ENCODE data around the gene KCNQ1OT1. TPM values are rescaled to one million over a fixed set of nuclear protein-coding genes. Genes with fewer than 3 reads are reported as not detected.

Gene KCNQ1OT1
- total RNA-seq, 2 donors from 2014 or later = 0.24 to 0.64 TPM

- Mint-ChIP-seq H3K9me3 (no peaks in the 10 kb centered on the region), H3K36me3 (ENCODE audit: low read depth) (peaks cover 8% of the 10 kb centered on the region), H3K4me3 (no peak overlapping the region), H3K4me1 (peaks cover 4% of the 10 kb centered on the region), H3K27me3 (no peaks in the 10 kb centered on the region), H3K27ac (no peak overlapping the region)
- no peak for ATAC-seq (replicated peaks)
Measured at GRCh38 chr11:2656859-2657258, 42.9 kb downstream of the KCNQ1OT1 start.

GRCh38 chr11:2655834-2656622 lies 43.8 kb downstream of the KCNQ1OT1 start:
- H3K9me3 Mint-ChIP-seq = peaks cover 1% of the 10 kb centered on the region
- no peak overlapping the region for H3K4me3 Mint-ChIP-seq
- peak overlapping the region; percentile 58 for H3K27ac Mint-ChIP-seq
- peaks cover 4% of the 10 kb centered on the region for H3K4me1 Mint-ChIP-seq
- no peak for ATAC-seq (replicated peaks)
- H3K27me3 Mint-ChIP-seq = no peaks in the 10 kb centered on the region
- H3K36me3 Mint-ChIP-seq (ENCODE audit: low read depth) = peaks cover 8% of the 10 kb centered on the region

- H3K27me3 Mint-ChIP-seq = no peaks in the 10 kb centered on the region
- H3K4me3 Mint-ChIP-seq = no peak overlapping the region
- H3K27ac Mint-ChIP-seq = no peak overlapping the region
- peaks cover 4% of the 10 kb centered on the region for H3K4me1 Mint-ChIP-seq
- H3K36me3 Mint-ChIP-seq (ENCODE audit: low read depth) = peaks cover 8% of the 10 kb centered on the region
- peaks cover 7% of the 10 kb centered on the region for H3K9me3 Mint-ChIP-seq
- no peak for ATAC-seq (replicated peaks)
Measured at GRCh38 chr11:2655016-2655719, 44.6 kb downstream of the KCNQ1OT1 start.

- Mint-ChIP-seq H3K4me3 (no peak overlapping the region), H3K36me3 (ENCODE audit: low read depth) (peaks cover 7% of the 10 kb centered on the region), H3K9me3 (peaks cover 18% of the 10 kb centered on the region), H3K27me3 (no peaks in the 10 kb centered on the region), H3K27ac (no peak overlapping the region), H3K4me1 (peaks cover 4% of the 10 kb centered on the region)
- ATAC-seq (replicated peaks) = no peak
Measured at GRCh38 chr11:2653930-2654739, 45.7 kb downstream of the KCNQ1OT1 start.

GRCh38 chr11:2653198-2653551 lies 46.6 kb downstream of the KCNQ1OT1 start:
- no peak for ATAC-seq (replicated peaks)
- H3K9me3 Mint-ChIP-seq = peaks cover 19% of the 10 kb centered on the region

GRCh38 chr11:2652333-2653197 lies 47.2 kb downstream of the KCNQ1OT1 start:
- no peak for ATAC-seq (replicated peaks)

More at GRCh38 chr11:2653198-2653551, 46.6 kb downstream of the KCNQ1OT1 start:
- no peak overlapping the region for H3K27ac Mint-ChIP-seq
- H3K36me3 Mint-ChIP-seq (ENCODE audit: low read depth) = no peaks in the 10 kb centered on the region
- no peaks in the 10 kb centered on the region for H3K27me3 Mint-ChIP-seq
- peaks cover 4% of the 10 kb centered on the region for H3K4me1 Mint-ChIP-seq
- no peak overlapping the region for H3K4me3 Mint-ChIP-seq

GRCh38 chr11:2651826-2652271 lies 47.9 kb downstream of the KCNQ1OT1 start:
- peaks cover 28% of the 10 kb centered on the region for H3K9me3 Mint-ChIP-seq
- H3K27ac Mint-ChIP-seq = no peak overlapping the region
- no peaks in the 10 kb centered on the region for H3K27me3 Mint-ChIP-seq
- peaks cover 5% of the 10 kb centered on the region for H3K36me3 Mint-ChIP-seq (ENCODE audit: low read depth)
- no peak overlapping the region for H3K4me3 Mint-ChIP-seq
- no peak for ATAC-seq (replicated peaks)
- peaks cover 4% of the 10 kb centered on the region for H3K4me1 Mint-ChIP-seq

More at GRCh38 chr11:2652333-2653197, 47.2 kb downstream of the KCNQ1OT1 start:
- Mint-ChIP-seq H3K4me1 (peaks cover 4% of the 10 kb centered on the region), H3K27me3 (no peaks in the 10 kb centered on the region), H3K36me3 (ENCODE audit: low read depth) (no peaks in the 10 kb centered on the region), H3K4me3 (no peak overlapping the region), H3K27ac (no peak overlapping the region), H3K9me3 (peaks cover 21% of the 10 kb centered on the region)

- Mint-ChIP-seq H3K9me3 (peaks cover 28% of the 10 kb centered on the region), H3K4me3 (no peak overlapping the region), H3K27me3 (no peaks in the 10 kb centered on the region), H3K4me1 (peaks cover 3% of the 10 kb centered on the region), H3K36me3 (ENCODE audit: low read depth) (peaks cover 5% of the 10 kb centered on the region), H3K27ac (no peak overlapping the region)
- ATAC-seq (replicated peaks) = no peak
Measured at GRCh38 chr11:2651054-2651617, 48.7 kb downstream of the KCNQ1OT1 start.

GRCh38 chr11:2650343-2650867 lies 49.4 kb downstream of the KCNQ1OT1 start:
- H3K27me3 Mint-ChIP-seq = no peaks in the 10 kb centered on the region
- no peak overlapping the region for H3K4me3 Mint-ChIP-seq
- H3K9me3 Mint-ChIP-seq = peaks cover 28% of the 10 kb centered on the region
- peaks cover 5% of the 10 kb centered on the region for H3K36me3 Mint-ChIP-seq (ENCODE audit: low read depth)
- ATAC-seq (replicated peaks) = no peak
- no peak overlapping the region for H3K27ac Mint-ChIP-seq
- no peaks in the 10 kb centered on the region for H3K4me1 Mint-ChIP-seq

- Mint-ChIP-seq H3K27ac (no peak overlapping the region), H3K36me3 (ENCODE audit: low read depth) (peaks cover 5% of the 10 kb centered on the region), H3K9me3 (peaks cover 28% of the 10 kb centered on the region), H3K27me3 (no peaks in the 10 kb centered on the region), H3K4me1 (no peaks in the 10 kb centered on the region), H3K4me3 (no peak overlapping the region)
- ATAC-seq (replicated peaks) = no peak
Measured at GRCh38 chr11:2649848-2650247, 49.9 kb downstream of the KCNQ1OT1 start.

GRCh38 chr11:2649400-2649799 lies 50.4 kb downstream of the KCNQ1OT1 start:
- no peaks in the 10 kb centered on the region for H3K4me1 Mint-ChIP-seq
- H3K27me3 Mint-ChIP-seq = no peaks in the 10 kb centered on the region
- H3K36me3 Mint-ChIP-seq (ENCODE audit: low read depth) = peaks cover 5% of the 10 kb centered on the region
- no peak for ATAC-seq (replicated peaks)
- no peak overlapping the region for H3K4me3 Mint-ChIP-seq
- no peak overlapping the region for H3K27ac Mint-ChIP-seq
- H3K9me3 Mint-ChIP-seq = peaks cover 30% of the 10 kb centered on the region

GRCh38 chr11:2647953-2648352 lies 51.8 kb downstream of the KCNQ1OT1 start:
- H3K27ac Mint-ChIP-seq = no peak overlapping the region
- peaks cover 17% of the 10 kb centered on the region for H3K36me3 Mint-ChIP-seq (ENCODE audit: low read depth)
- no peak overlapping the region for H3K4me3 Mint-ChIP-seq
- peaks cover 42% of the 10 kb centered on the region for H3K9me3 Mint-ChIP-seq
- no peaks in the 10 kb centered on the region for H3K4me1 Mint-ChIP-seq
- ATAC-seq (replicated peaks) = no peak
- no peaks in the 10 kb centered on the region for H3K27me3 Mint-ChIP-seq

GRCh38 chr11:2647167-2647566 lies 52.6 kb downstream of the KCNQ1OT1 start:
- peaks cover 42% of the 10 kb centered on the region for H3K9me3 Mint-ChIP-seq
- no peaks in the 10 kb centered on the region for H3K27me3 Mint-ChIP-seq

More at GRCh38 chr11:2647167-2647566, 52.6 kb downstream of the KCNQ1OT1 start:
- Mint-ChIP-seq H3K4me3 (no peak overlapping the region), H3K4me1 (no peaks in the 10 kb centered on the region), H3K36me3 (ENCODE audit: low read depth) (peaks cover 23% of the 10 kb centered on the region), H3K27ac (no peak overlapping the region)
- ATAC-seq (replicated peaks) = no peak
